Neural cell (in vitro differentiated cells): ENCODE measurements around the gene MAB21L4. TPM values are rescaled to one million over a fixed set of nuclear protein-coding genes. Genes with fewer than 3 reads are reported as not detected.

Experiments
- H2AFZ ChIP-seq: fragments of 200-600, 300-800 bp; sonication (generic), shearing (Covaris generic); 2 replicates; pipeline ENCODE4 v1.6.0; 2014; ENCODE audit warnings: low read depth, mild to moderate bottlenecking, antibody characterized with exemption, low read length, moderate library complexity
- H3F3A ChIP-seq: fragments of 200-600 bp; shearing (Covaris generic); 2 replicates; pipeline ENCODE4 v1.6.1; 2016; ENCODE audit warnings: mild to moderate bottlenecking, moderate library complexity, mixed read lengths, antibody characterized with exemption, low read length; ENCODE audit not compliant: insufficient read depth, poor library complexity, severe bottlenecking
- H3K27ac ChIP-seq: fragments of 200-600, 300-800 bp; sonication (generic), shearing (Covaris generic); 2 replicates; pipeline ENCODE4 v1.5.1; 2014; ENCODE audit warnings: mild to moderate bottlenecking, low read length, moderate library complexity
- H3K27me3 ChIP-seq: fragments of 300-800, 200-600 bp; sonication (generic), shearing (Covaris generic); 2 replicates; pipeline ENCODE4 v1.6.0; 2014; ENCODE audit warnings: mild to moderate bottlenecking, low read depth, low read length, moderate library complexity; ENCODE audit not compliant: insufficient read depth
- H3K36me3 ChIP-seq: fragments of 300-800, 200-600 bp; sonication (generic), shearing (Covaris generic); 2 replicates; pipeline ENCODE4 v1.5.1; 2014; ENCODE audit warnings: mild to moderate bottlenecking, antibody characterized with exemption, low read length, moderate library complexity; ENCODE audit not compliant: insufficient read depth
- H3K4me2 ChIP-seq: fragments of 300-800, 200-600 bp; sonication (generic), shearing (Covaris generic); 2 replicates; pipeline ENCODE4 v1.6.0; 2014; ENCODE audit warnings: mild to moderate bottlenecking, low read length
- H3K4me3 ChIP-seq: fragments of 300-800, 200-600 bp; sonication (generic), shearing (Covaris generic); 2 replicates; pipeline ENCODE4 v1.5.1; 2014; ENCODE audit warnings: mild to moderate bottlenecking, low read length, moderate library complexity
- H3K79me2 ChIP-seq: fragments of 200-600 bp; shearing (Covaris generic); replicated peaks from 2 replicates; pipeline ENCODE4 v1.6.0; 2014; ENCODE audit warnings: mild to moderate bottlenecking, low read length, moderate library complexity; ENCODE audit not compliant: insufficient read depth
- H3K9ac ChIP-seq: fragments of 300-800, 200-600 bp; sonication (generic), shearing (Covaris generic); 2 replicates; pipeline ENCODE4 v1.6.1; 2016; ENCODE audit warnings: mild to moderate bottlenecking, low read length, mixed read lengths
- H3K9me2 ChIP-seq: fragments of 200-600 bp; shearing (Covaris generic); 2 replicates; pipeline ENCODE4 v1.6.1; 2016; ENCODE audit warnings: mild to moderate bottlenecking, low read length, mixed read lengths; ENCODE audit not compliant: insufficient read depth
- H3K9me3 ChIP-seq: fragments of 200-600, 300-800 bp; sonication (generic), shearing (Covaris generic); 2 replicates; pipeline ENCODE4 v1.6.1; 2016; ENCODE audit warnings: mild to moderate bottlenecking, mixed run types, low read length, moderate library complexity, mixed read lengths
- H4K20me1 ChIP-seq: fragments of 200-600 bp; shearing (Covaris generic); 2 replicates; pipeline ENCODE4 v1.6.1; 2016; ENCODE audit warnings: mild to moderate bottlenecking, mixed run types; ENCODE audit not compliant: insufficient read depth
- EZH2 ChIP-seq: fragments of 200-600, 300-800 bp; shearing (Covaris generic), sonication (generic); IDR thresholded peaks from 2 replicates; pipeline ENCODE4 v1.6.1; 2014; ENCODE audit warnings: antibody characterized with exemption, low read length, borderline replicate concordance, mild to moderate bottlenecking; ENCODE audit not compliant: insufficient read depth, poor library complexity, severe bottlenecking
- MXI1 ChIP-seq: fragments of 450-650 bp; conservative IDR thresholded peaks from 2 replicates; pipeline ENCODE4 v1.6.1; 2014; ENCODE audit warnings: antibody characterized with exemption, mild to moderate bottlenecking; ENCODE audit not compliant: poor library complexity, severe bottlenecking
- POLR2AphosphoS5 ChIP-seq: IDR thresholded peaks from 2 replicates; pipeline ENCODE4 v1.6.1; 2012
- RAD21 ChIP-seq: fragments of 450-650 bp; conservative IDR thresholded peaks from 2 replicates; pipeline ENCODE4 v1.6.1; 2014; ENCODE audit warnings: antibody characterized with exemption, mild to moderate bottlenecking, moderate library complexity
- SMC3 ChIP-seq: fragments of 450-650 bp; conservative IDR thresholded peaks from 2 replicates; pipeline ENCODE4 v1.6.1; 2014; ENCODE audit warnings: antibody characterized with exemption, mild to moderate bottlenecking, moderate library complexity; ENCODE audit not compliant: poor library complexity
- TAF1 ChIP-seq: IDR thresholded peaks from 2 replicates; pipeline ENCODE4 v1.6.1; 2012; ENCODE audit warnings: low read depth
- polyA plus RNA-seq: library from polyadenylated mRNA; depleted of rRNA; stranded (reverse); fragments of >200 nt; gene quantifications from 2 replicates; pipeline ENCODE4 v1.2.3, GENCODE V29; 2014
- TF ChIP-seq, protein P1 (sequence below): IDR thresholded peaks from 2 replicates; pipeline ENCODE4 v1.6.1; 2012; ENCODE audit warnings: borderline replicate concordance

MAB21L4 gene
- polyA plus RNA-seq, 1 donor from 2014 or later = not detected

DNA sequence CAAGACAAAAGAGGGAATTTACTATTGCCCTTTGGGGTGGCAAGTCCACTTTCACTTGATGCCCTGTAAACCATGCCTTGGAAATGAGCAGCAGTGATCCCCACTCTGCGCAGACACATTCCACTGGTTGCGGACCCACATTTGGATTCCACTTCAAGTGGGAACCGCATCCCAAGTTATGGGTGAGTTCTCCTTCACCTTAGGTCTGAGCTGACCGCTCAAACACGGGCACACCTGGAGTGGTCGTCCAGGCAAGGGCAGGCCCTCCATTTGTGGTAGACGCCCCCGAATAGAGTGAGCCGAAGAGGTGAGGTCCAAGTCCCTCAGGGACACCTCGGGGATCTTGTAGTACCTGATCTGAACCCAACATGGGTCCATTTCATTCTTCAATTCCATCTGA, 37.1 kb downstream of the MAB21L4 start:
- H3K79me2 ChIP-seq = no peaks in the 10 kb centered on the region
- no peak overlapping the region for H3K4me2 ChIP-seq
- H3K9ac ChIP-seq = no peak overlapping the region
- H3K36me3 ChIP-seq = no peaks in the 10 kb centered on the region
- no peaks in the 10 kb centered on the region for H3K27me3 ChIP-seq
- no peak overlapping the region for H3K27ac ChIP-seq
- H3K9me2 ChIP-seq = no peaks in the 10 kb centered on the region
- no peak overlapping the region for H2AFZ ChIP-seq
- H3K4me3 ChIP-seq = no peak overlapping the region
- TF ChIP-seq POLR2AphosphoS5 = no peak
- TF ChIP-seq RAD21 = no peak
- H4K20me1 ChIP-seq = no peaks in the 10 kb centered on the region
- H3F3A ChIP-seq = no peaks in the 10 kb centered on the region
- no peaks in the 10 kb centered on the region for H3K9me3 ChIP-seq

DNA sequence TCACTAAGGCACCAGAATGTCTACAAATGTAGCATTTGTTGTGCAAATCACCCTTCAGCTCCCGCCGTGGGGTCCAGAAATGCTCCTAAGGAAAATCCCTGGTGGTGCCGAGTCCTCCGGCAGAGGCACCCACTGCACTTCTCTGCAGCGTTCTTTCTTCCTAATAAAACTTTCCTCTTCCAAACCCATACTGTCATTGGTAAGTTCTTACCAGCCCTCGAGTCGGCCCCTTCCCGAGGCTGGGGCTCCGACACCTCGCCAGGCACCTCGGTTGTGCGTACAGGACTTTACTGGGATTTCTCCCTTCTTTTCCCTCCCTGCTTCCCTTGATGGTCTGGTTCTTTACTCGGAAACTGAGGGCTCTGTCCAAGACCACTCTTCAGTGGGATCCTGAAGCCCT, 37.6 kb downstream of the MAB21L4 start:
- Histone ChIP-seq H4K20me1 (no peaks in the 10 kb centered on the region), H3K4me3 (no peak overlapping the region), H3K27ac (no peak overlapping the region), H3K9me2 (no peaks in the 10 kb centered on the region), H3K9ac (no peak overlapping the region), H3K9me3 (no peaks in the 10 kb centered on the region), H3K4me2 (no peak overlapping the region), H3K27me3 (no peaks in the 10 kb centered on the region), H3K79me2 (no peaks in the 10 kb centered on the region), H3F3A (no peaks in the 10 kb centered on the region), H3K36me3 (no peaks in the 10 kb centered on the region), H2AFZ (no peak overlapping the region)
- TF ChIP-seq SMC3 (no peak), MXI1 (no peak), TAF1 (no peak), POLR2AphosphoS5 (no peak)
- TF ChIP-seq, protein P1, sequence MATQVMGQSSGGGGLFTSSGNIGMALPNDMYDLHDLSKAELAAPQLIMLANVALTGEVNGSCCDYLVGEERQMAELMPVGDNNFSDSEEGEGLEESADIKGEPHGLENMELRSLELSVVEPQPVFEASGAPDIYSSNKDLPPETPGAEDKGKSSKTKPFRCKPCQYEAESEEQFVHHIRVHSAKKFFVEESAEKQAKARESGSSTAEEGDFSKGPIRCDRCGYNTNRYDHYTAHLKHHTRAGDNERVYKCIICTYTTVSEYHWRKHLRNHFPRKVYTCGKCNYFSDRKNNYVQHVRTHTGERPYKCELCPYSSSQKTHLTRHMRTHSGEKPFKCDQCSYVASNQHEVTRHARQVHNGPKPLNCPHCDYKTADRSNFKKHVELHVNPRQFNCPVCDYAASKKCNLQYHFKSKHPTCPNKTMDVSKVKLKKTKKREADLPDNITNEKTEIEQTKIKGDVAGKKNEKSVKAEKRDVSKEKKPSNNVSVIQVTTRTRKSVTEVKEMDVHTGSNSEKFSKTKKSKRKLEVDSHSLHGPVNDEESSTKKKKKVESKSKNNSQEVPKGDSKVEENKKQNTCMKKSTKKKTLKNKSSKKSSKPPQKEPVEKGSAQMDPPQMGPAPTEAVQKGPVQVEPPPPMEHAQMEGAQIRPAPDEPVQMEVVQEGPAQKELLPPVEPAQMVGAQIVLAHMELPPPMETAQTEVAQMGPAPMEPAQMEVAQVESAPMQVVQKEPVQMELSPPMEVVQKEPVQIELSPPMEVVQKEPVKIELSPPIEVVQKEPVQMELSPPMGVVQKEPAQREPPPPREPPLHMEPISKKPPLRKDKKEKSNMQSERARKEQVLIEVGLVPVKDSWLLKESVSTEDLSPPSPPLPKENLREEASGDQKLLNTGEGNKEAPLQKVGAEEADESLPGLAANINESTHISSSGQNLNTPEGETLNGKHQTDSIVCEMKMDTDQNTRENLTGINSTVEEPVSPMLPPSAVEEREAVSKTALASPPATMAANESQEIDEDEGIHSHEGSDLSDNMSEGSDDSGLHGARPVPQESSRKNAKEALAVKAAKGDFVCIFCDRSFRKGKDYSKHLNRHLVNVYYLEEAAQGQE = no peak

DNA sequence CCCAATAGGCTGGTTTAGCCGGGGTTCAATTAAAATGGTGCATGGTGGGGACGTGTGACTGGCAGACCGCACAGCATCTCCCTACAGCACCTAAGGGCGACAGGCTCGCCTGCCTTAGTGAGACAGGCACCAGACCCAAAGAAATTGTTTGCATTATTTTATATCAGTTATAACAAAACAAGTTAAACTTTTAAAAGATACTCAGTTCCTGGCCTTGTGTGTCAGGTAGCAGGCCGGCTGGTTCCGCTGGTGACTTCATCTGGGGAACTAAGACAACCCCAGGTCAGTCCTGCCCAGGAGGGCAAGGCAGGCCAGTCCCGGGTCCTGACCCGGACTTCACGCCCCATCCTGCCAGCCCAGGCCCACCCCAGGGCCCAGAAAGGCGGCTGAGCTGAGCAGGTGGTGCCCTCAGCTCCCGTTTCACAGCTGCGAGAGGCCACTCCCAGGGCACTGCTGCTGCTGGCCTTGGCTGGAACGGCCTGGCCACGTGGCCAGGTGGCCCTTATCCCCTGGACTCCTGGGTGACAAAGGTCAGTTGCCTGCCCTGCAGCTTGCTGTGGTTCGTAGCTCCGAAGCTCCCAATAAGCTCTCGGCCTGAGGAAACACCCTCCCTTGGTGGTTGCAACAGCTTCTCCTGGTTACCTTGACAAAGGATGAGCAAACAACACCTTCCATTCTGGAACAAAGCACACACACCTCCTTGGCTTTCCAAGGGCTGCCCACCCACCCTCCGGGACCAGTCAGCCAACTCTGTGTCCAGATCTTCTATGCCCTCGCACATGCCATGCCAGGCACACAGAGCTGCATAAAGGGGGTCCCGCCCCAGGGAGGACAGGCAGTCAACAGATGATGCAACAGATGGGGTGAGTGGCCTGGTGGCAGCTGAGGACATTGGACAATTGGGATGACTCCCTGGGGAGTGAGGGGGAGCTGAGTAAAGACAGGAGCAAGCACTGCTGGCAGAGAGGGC, 38.6 kb downstream of the MAB21L4 start:
- Histone ChIP-seq H3K36me3 (no peaks in the 10 kb centered on the region), H2AFZ (no peak overlapping the region), H3K9me3 (no peaks in the 10 kb centered on the region), H4K20me1 (no peaks in the 10 kb centered on the region), H3F3A (no peaks in the 10 kb centered on the region), H3K9me2 (no peaks in the 10 kb centered on the region), H3K27me3 (no peaks in the 10 kb centered on the region), H3K4me3 (no peak overlapping the region), H3K9ac (no peak overlapping the region), H3K79me2 (no peaks in the 10 kb centered on the region), H3K4me2 (no peak overlapping the region), H3K27ac (no peak overlapping the region)
- TF ChIP-seq EZH2 = no peak
- TF ChIP-seq, protein P1 = no peak
